ENCODE results near the gene TSHR.
"Not testable (repeated sequence)": the region's sequence is repeated elsewhere in the genome, so short reads cannot be mapped to it uniquely, and the experiment has no call there.

The TSHR gene

DNA sequence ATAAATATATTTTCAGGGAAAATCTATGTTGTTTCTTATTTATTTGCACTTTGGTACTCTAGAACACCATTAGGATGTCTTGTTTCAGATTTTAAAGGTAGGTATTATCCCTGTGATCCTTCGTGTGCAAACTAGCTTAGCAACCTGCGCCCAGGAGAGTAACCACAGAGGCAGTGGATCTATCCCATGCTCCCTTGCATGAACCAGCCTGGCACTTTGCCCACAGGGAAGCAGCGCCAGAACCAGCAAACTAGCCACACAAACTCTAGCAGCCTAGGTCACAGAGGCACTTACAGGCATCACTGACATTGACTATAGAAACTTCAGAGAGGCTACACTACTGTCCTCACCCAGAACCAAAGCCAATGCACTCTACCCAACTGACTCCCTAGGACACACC lies 76.1 kb downstream of the TSHR start:
- CTCF ChIA-PET, result interaction anchor here (0.6 kb wide), 1 partner anchor 8 kb away, joined by 3 read pairs; no protein-coding TSS in a partner anchor
- Mint-ChIP-seq H3K4me3 (no peak overlapping the region), H3K27ac (no peak overlapping the region), H3K4me1 (no peaks in the 10 kb centered on the region), H3K27me3 (peaks cover 7% of the 10 kb centered on the region), H3K9me3 (peaks cover 4% of the 10 kb centered on the region), H3K36me3 (no peaks in the 10 kb centered on the region)
- DNase-seq, result no peak

DNA sequence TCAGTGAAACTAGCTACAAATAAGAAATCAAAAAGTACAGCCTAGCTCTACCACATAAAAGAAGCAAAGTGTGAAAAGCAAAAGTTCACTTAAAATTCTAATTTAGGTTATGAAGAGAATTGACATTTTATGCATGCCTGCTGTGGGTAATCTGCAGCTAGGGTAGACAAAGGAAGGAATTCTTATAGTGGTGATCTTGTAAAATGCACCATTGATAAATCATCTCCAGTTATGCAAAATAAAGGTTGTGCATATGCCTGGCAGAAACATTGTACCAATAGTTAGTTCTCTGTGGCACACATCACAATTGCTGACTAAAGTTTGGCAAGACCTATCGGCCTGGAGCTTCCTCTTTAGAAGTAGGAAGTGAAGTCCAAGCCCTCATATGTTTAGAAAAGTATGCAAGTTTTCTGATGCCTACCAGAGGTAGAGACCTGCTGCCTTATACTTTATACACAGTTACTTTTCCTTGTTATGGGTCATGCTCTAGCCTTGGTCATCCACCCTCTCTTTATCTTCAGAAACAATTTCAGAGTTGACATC lies 78.3 kb downstream of the TSHR start:
- Mint-ChIP-seq H3K27me3 (peaks cover 4% of the 10 kb centered on the region), H3K4me1 (no peaks in the 10 kb centered on the region), H3K36me3 (no peaks in the 10 kb centered on the region), H3K27ac (no peak overlapping the region), H3K9me3 (peaks cover 6% of the 10 kb centered on the region), H3K4me3 (no peak overlapping the region)
- CTCF ChIA-PET, result no interaction called here
- DNase-seq, result no peak

DNA sequence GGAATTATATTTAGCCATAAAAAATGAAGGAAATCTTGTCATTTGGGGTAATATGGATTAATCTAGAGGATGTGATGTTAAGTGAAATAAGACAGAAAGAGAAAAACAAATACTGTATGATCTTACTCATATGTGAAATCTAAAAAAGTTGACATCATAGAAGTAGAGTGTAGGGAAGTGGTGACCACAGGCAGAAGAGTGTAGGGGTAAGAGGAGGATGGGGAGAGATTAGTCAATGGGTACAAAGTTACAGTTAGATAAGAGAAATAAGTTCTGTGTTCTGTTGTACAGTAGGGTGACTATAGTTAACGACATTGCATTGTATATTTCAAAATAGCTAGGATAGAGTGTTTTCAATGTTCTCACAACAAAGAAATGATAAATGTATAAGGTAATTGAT lies 87.0 kb downstream of the TSHR start:
- Mint-ChIP-seq H3K27me3 (no peaks in the 10 kb centered on the region), H3K36me3 (no peaks in the 10 kb centered on the region), H3K27ac (no peak overlapping the region), H3K9me3 (no peaks in the 10 kb centered on the region), H3K4me3 (no peak overlapping the region), H3K4me1 (no peaks in the 10 kb centered on the region)
- no peak for DNase-seq
- CTCF ChIA-PET, result interaction anchor here (0.6 kb wide), 1 partner anchor 16 kb away, joined by 3 read pairs; no protein-coding TSS in a partner anchor

DNA sequence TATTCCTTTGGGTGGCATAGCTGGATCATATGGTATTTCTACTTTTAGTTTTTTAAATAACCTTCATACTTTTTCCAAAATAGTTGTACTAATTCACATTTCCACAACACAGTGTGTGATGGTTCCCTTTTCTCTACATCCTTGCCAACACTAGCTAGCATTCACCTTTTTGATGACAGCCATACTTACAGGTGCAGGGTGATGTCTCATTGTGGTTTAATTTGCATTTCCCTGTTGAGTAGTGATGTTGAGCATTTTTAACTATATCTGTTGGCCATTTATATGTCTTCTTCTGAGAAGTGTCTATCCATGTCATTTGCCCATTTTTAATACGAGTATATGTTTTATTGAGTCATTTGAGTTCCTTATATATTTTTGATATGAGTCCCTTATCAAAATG lies 96.1 kb downstream of the TSHR start:
- Mint-ChIP-seq H3K4me1 (no peaks in the 10 kb centered on the region), H3K9me3 (peaks cover 14% of the 10 kb centered on the region), H3K27me3 (peaks cover 7% of the 10 kb centered on the region), H3K36me3 (no peaks in the 10 kb centered on the region), H3K27ac (no peak overlapping the region), H3K4me3 (no peak overlapping the region)
- no peak for DNase-seq
- CTCF ChIA-PET, result no interaction called here

DNA sequence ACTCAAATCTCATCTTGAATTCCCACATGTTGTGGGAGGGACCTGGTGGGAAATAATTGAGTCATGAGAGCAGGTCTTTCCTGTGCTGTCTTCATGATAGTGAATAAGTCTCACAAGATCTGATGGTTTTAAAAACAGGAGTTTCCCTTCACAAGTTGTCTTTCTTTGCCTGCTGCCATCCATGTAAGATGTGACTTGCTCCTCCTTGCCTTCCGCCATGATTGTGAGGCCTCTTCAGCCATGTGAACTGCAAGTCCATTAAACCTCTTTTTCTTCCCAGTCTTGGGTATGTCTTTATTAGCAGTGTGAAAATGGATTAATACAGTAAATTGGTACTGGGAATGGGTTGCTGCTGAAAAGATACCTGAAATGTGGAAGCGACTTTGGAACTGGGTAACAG lies 98.6 kb downstream of the TSHR start:
- DNase-seq, CTCF ChIA-PET, H3K27me3 Mint-ChIP-seq, H3K4me1 Mint-ChIP-seq, H3K27ac Mint-ChIP-seq, H3K4me3 Mint-ChIP-seq, H3K36me3 Mint-ChIP-seq: not testable (repeated sequence)
- H3K9me3 Mint-ChIP-seq, result peaks cover 14% of the 10 kb centered on the region

DNA sequence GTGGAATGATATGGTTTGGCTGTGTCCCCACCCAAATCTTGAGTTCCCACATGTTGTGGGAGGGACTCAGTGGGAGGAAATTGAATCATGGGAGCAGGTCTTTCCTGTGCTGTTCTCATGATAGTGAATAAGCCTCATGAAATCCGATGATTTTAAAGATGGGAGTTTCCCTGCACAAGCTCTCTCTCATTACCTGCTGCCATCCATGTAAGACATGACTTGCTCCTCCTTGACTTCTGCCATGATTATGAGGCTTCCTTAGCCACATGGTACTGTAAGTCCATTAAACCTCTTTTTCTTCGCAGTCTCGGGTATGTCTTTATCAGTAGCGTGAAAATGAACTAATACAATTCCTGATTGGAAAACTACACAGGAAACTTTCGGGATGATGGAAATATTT lies 100.5 kb downstream of the TSHR start:
- no peak for DNase-seq
- CTCF ChIA-PET, result no interaction called here
- peaks cover 14% of the 10 kb centered on the region for H3K9me3 Mint-ChIP-seq
- no peak overlapping the region for H3K4me3 Mint-ChIP-seq
- H3K4me1 Mint-ChIP-seq, result no peaks in the 10 kb centered on the region
- no peak overlapping the region for H3K27ac Mint-ChIP-seq
- H3K36me3 Mint-ChIP-seq, result no peaks in the 10 kb centered on the region
- peaks cover 7% of the 10 kb centered on the region for H3K27me3 Mint-ChIP-seq

DNA sequence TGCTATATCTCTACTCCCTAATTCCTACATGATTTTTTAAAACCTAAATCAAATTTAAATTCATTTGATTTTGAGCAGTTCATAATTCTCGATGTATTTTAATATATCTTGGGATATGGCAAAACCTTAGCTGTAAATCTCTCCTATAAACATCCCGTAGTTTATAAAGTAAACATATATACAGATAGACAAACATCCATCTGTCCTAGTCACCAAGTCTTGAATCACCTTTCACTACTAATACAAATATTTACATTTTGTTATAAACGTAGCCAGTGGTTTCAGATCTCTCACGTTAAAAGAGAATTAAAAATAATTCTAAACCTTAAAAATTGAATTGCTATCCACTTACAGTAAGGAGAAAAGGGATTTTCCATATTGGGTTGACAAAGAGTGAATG lies 107.0 kb downstream of the TSHR start:
- CTCF ChIA-PET, result interaction anchor here (1.4 kb wide), 1 partner anchor 65 kb away, joined by 4 read pairs; no protein-coding TSS in a partner anchor
- H3K4me3 Mint-ChIP-seq, result no peak overlapping the region

DNA sequence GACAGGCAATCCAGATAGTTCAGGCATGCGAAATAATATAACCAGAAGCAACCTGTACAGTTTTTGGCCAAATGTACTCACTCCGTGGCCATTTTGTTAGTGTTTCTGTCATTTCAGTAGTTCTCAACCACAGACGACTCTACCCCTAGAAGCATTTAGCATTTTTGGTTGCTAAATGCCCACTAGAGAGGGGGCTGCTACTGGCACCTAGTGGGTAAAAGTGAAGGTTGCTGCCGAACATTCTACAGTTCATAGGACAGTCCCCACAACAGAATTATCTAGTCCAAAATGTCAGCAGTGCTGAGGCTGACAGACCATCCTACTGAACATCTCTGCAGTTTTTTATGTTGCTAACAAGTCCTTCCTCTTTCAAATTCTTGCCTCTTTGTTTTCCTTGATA lies 107.4 kb downstream of the TSHR start:
- CTCF ChIA-PET, result interaction anchor here (1.4 kb wide), 1 partner anchor 66 kb away, joined by 4 read pairs; no protein-coding TSS in a partner anchor
- H3K4me3 Mint-ChIP-seq, result no peak overlapping the region
- DNase-seq, result peak; percentile 29
- no peaks in the 10 kb centered on the region for H3K4me1 Mint-ChIP-seq
- no peaks in the 10 kb centered on the region for H3K36me3 Mint-ChIP-seq
- no peak overlapping the region for H3K27ac Mint-ChIP-seq
- no peaks in the 10 kb centered on the region for H3K27me3 Mint-ChIP-seq
- no peaks in the 10 kb centered on the region for H3K9me3 Mint-ChIP-seq

More for the DNA sequence above, 107.0 kb downstream of the TSHR start:
- Mint-ChIP-seq H3K27me3 (no peaks in the 10 kb centered on the region), H3K27ac (no peak overlapping the region), H3K36me3 (no peaks in the 10 kb centered on the region), H3K4me1 (no peaks in the 10 kb centered on the region), H3K9me3 (no peaks in the 10 kb centered on the region)
- DNase-seq, result no peak

DNA sequence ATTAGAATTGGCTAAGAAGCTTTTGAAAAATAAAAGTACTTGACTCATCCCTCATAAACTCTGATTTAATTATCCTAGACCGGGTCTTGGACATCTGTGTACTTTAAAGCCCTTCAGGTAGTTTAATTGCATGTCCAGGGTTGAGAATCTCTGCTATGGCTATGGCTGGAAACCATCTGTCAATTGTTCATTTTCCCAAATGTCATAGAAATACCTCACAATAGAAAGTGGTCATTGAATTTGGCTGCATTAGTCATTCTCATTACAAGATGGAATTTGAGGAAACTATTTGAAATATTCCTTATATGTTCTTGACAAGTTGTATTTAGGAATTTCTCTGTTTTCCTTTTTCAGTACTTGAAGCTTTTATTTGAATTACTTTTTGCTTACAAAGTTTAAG lies 111.3 kb downstream of the TSHR start:
- H3K4me3 Mint-ChIP-seq, result no peak overlapping the region
- H3K27ac Mint-ChIP-seq, result no peak overlapping the region
- H3K4me1 Mint-ChIP-seq, result no peaks in the 10 kb centered on the region
- no peaks in the 10 kb centered on the region for H3K36me3 Mint-ChIP-seq
- peaks cover 8% of the 10 kb centered on the region for H3K9me3 Mint-ChIP-seq
- CTCF ChIA-PET, result no interaction called here
- H3K27me3 Mint-ChIP-seq, result no peaks in the 10 kb centered on the region
- DNase-seq, result no peak

DNA sequence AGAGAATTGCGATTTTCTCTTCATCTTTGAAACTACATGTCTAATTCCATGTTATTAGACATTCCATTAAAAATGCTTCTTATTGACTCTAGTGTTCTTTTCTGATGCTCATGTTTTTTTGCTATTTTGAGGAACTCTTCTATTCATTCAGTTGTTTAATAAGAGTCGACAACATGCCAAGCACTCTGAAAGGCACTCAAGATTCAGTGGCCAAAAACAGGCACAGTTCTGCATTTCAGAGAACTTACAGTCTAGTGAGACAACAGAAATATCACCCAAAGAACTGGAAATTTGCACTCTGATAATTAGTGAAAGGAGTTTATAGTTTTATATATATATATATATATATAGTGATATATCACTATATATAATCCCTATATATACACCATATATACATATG lies 111.7 kb downstream of the TSHR start:
- DNase-seq, result no peak
- Mint-ChIP-seq H3K4me1 (no peaks in the 10 kb centered on the region), H3K27ac (no peak overlapping the region), H3K9me3 (peaks cover 8% of the 10 kb centered on the region), H3K27me3 (no peaks in the 10 kb centered on the region), H3K4me3 (no peak overlapping the region), H3K36me3 (no peaks in the 10 kb centered on the region)
- CTCF ChIA-PET, result no interaction called here

DNA sequence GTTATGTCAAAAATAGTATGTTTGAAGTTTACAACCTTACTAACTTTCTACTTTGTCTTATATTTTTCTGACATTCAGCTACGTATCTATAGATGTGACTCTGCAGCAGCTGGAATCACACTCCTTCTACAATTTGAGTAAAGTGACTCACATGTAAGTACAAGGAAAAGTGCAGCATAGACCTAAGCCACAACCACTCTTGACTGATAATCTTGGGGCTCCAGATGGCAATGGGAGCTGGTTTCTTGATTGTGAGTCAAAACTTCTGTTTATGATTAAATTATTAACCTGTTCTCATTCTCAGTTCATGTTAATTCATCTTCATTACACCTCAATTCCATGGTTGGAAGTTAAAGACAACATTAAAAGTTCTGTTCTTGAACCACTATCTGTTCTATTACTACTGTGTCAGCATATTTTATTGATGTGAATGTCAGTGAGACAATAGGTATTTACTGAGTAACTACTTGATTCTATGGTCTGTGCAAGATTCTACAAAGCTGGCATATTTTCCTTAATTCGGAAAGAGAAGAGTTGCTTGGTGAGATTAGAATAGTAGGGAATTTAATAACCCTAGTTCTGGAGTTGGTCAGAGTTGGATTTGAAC lies 112.9 kb downstream of the TSHR start:
- no peaks in the 10 kb centered on the region for H3K27me3 Mint-ChIP-seq
- H3K4me1 Mint-ChIP-seq, result no peaks in the 10 kb centered on the region
- no peaks in the 10 kb centered on the region for H3K36me3 Mint-ChIP-seq
- DNase-seq, result no peak
- no peak overlapping the region for H3K4me3 Mint-ChIP-seq
- H3K27ac Mint-ChIP-seq, result no peak overlapping the region
- CTCF ChIA-PET, result no interaction called here
- H3K9me3 Mint-ChIP-seq, result peaks cover 8% of the 10 kb centered on the region

DNA sequence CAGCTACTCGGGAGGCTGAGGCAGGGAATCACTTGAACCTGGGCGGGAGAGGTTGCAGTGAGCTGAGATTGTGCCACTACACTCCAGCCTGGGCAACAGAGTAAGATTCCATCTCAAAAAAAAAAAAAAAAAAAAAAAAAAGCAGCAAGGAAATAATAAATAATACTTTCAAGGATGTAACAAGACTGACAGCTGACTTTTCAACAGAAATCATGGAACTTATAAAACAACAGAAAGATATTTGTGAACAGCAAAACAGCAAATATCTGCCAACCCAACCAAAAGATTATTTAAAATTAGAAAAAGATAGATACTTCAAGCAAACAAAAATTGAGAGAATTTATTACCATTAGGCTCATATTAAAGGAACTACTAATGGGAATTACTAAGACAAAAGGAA lies 115.1 kb downstream of the TSHR start:
- Mint-ChIP-seq H3K27me3 (no peaks in the 10 kb centered on the region), H3K4me1 (no peaks in the 10 kb centered on the region), H3K36me3 (no peaks in the 10 kb centered on the region), H3K9me3 (peaks cover 8% of the 10 kb centered on the region), H3K4me3 (no peak overlapping the region), H3K27ac (no peak overlapping the region)
- CTCF ChIA-PET, result no interaction called here
- DNase-seq, result no peak

DNA sequence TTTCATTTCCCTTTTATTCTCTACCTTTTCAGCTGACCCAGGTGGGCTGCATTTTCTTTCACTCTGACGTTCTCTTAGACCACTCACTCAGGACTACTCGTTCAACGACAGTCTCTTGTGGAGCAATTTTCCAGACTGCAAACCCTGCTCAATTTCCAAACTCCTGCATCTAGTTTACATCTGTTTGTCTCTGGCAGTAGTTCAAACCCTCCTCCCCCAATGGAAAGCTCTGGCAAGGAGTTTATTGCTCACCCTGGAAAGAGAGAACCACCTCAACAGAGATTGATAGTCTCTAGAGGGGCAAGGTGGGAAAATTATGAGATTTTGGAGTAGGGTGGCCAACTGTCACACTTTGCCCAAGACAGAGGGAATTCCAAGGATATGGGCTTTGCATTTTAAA lies 130.2 kb downstream of the TSHR start:
- Mint-ChIP-seq H3K27ac (no peak overlapping the region), H3K36me3 (no peaks in the 10 kb centered on the region), H3K4me3 (no peak overlapping the region), H3K27me3 (no peaks in the 10 kb centered on the region), H3K4me1 (no peaks in the 10 kb centered on the region), H3K9me3 (no peaks in the 10 kb centered on the region)
- DNase-seq, result no peak
- CTCF ChIA-PET, result no interaction called here

DNA sequence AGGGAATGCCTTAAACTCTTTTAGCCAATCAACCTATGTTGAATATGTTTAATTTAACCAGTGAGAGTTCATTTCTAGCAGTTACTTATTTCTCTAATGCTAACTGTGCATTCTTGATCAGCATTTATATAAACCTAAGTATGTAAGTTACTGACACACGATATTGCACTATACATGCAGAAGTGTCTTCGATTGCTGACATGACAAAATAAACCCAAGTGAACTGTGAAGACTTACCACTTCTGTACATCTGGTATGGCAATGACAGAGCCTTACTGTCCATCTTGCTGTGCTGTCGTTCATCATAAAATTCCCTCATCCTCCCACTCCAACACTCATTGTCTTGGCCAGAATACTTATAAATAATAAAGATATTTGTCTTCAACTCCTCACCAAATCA lies 131.8 kb downstream of the TSHR start:
- Mint-ChIP-seq H3K27ac (no peak overlapping the region), H3K36me3 (no peaks in the 10 kb centered on the region), H3K27me3 (no peaks in the 10 kb centered on the region), H3K4me3 (no peak overlapping the region), H3K9me3 (no peaks in the 10 kb centered on the region), H3K4me1 (no peaks in the 10 kb centered on the region)
- DNase-seq, result no peak
- CTCF ChIA-PET, result no interaction called here

DNA sequence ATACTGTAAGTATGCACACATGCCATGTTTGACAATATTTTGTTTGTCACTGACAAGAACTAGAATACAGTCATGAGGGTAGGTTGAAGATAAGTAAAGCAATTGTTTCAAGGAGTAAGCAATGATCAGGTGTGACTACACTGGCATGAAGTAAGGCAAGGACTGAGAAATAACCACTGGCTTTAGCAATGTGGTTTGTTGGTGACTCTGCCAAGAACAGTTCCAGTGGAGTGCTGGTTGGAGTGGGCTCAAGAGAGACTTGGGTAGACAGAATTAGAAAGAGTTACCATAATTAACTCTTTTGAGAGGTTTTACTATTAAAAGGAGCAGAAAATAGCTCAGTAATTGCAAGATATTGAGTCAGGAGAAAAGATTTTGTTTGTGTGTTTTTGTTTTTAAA lies 135.7 kb downstream of the TSHR start:
- H3K9me3 Mint-ChIP-seq, result no peaks in the 10 kb centered on the region
- DNase-seq, result no peak
- H3K27ac Mint-ChIP-seq, result no peak overlapping the region
- H3K4me1 Mint-ChIP-seq, result no peaks in the 10 kb centered on the region
- H3K27me3 Mint-ChIP-seq, result no peaks in the 10 kb centered on the region
- H3K36me3 Mint-ChIP-seq, result no peaks in the 10 kb centered on the region
- CTCF ChIA-PET, result no interaction called here
- H3K4me3 Mint-ChIP-seq, result no peak overlapping the region

DNA sequence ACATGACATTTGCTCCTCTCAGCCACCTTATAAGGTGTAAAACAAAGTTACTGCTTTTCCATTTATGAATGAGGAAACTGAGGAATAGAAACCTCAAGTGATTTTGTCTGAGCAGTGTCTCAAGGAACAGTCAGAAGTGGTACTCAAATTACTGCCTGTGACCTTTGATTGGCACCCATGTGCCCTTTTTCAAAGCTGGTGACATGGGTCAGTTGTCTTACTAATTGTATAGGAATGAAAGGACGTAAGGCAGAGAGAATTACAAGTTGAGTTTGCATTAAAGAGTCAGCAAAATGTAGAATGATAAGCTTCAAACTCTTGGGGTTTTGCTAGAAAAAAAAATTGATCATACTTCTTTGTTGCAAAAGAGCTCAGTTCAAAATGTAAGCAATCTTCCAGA lies 136.2 kb downstream of the TSHR start:
- no peaks in the 10 kb centered on the region for H3K4me1 Mint-ChIP-seq
- CTCF ChIA-PET, result no interaction called here
- no peaks in the 10 kb centered on the region for H3K36me3 Mint-ChIP-seq
- no peaks in the 10 kb centered on the region for H3K9me3 Mint-ChIP-seq
- no peaks in the 10 kb centered on the region for H3K27me3 Mint-ChIP-seq
- no peak for DNase-seq
- no peak overlapping the region for H3K4me3 Mint-ChIP-seq
- no peak overlapping the region for H3K27ac Mint-ChIP-seq
